ENCODE measurements around the gene HCN1. TPM values are rescaled to one million over a fixed set of nuclear protein-coding genes. Genes with fewer than 3 reads are reported as not detected.

HCN1 gene
- total RNA-seq, 1 experiment from 2014 or later: not detected

- DNase-seq (ENCODE audit: low spot score): no peak
Measured at GRCh38 chr5:45288746-45289145, 407.4 kb downstream of the HCN1 start.

GRCh38 chr5:45284436-45284835 lies 411.7 kb downstream of the HCN1 start:
- DNase-seq (ENCODE audit: low spot score): no peak

GRCh38 chr5:45281081-45281480 lies 415.1 kb downstream of the HCN1 start:
- DNase-seq (ENCODE audit: low spot score): no peak

- no peak for DNase-seq (ENCODE audit: low spot score)
Measured at GRCh38 chr5:45279109-45279508, 417.1 kb downstream of the HCN1 start.

- no peak for DNase-seq (ENCODE audit: low spot score)
Measured at GRCh38 chr5:45277860-45278259, 418.3 kb downstream of the HCN1 start.

GRCh38 chr5:45274241-45274640 lies 421.9 kb downstream of the HCN1 start:
- no peak for DNase-seq (ENCODE audit: low spot score)

- DNase-seq (ENCODE audit: low spot score): no peak
Measured at GRCh38 chr5:45271626-45272025, 424.6 kb downstream of the HCN1 start.

- no peak for DNase-seq (ENCODE audit: low spot score)
Measured at GRCh38 chr5:45264447-45264846, 431.7 kb downstream of the HCN1 start.

GRCh38 chr5:45262061-45262590 lies 434.1 kb downstream of the HCN1 start:
- DNase-seq (ENCODE audit: low spot score): no peak

- DNase-seq (ENCODE audit: low spot score): no peak
Measured at GRCh38 chr5:45261125-45261524, 435.1 kb downstream of the HCN1 start.

GRCh38 chr5:45260292-45260691 lies 435.9 kb downstream of the HCN1 start:
- no peak for DNase-seq (ENCODE audit: low spot score)

- no peak for DNase-seq (ENCODE audit: low spot score)
Measured at GRCh38 chr5:45252978-45253377, 443.2 kb downstream of the HCN1 start.

GRCh38 chr5:45252541-45252940 lies 443.6 kb downstream of the HCN1 start:
- no peak for DNase-seq (ENCODE audit: low spot score)

GRCh38 chr5:45225571-45226031 lies 470.6 kb downstream of the HCN1 start:
- no peak for DNase-seq (ENCODE audit: low spot score)

GRCh38 chr5:45205403-45205961 lies 490.7 kb downstream of the HCN1 start:
- no peak for DNase-seq (ENCODE audit: low spot score)
